Ascending aorta (tissue), 2 donors: Measurements from ENCODE around the gene NFASC. TPM values are rescaled to one million over a fixed set of nuclear protein-coding genes. Genes with fewer than 3 reads are reported as not detected.

Source experiments
- DNase-seq, 2 donors: peaks; one replicate each; pipeline ENCODE4 v3.0.0-alpha.2; 2019; ENCODE audit warnings: low spot score in 2 of 2
- H3K27ac ChIP-seq, 2 donors: fragments of 200-600 bp; sonication (generic); one replicate each; pipeline ENCODE4 v1.5.1; 2016 to 2017; ENCODE audit warnings: mild to moderate bottlenecking in 1 of 2
- H3K27me3 ChIP-seq: fragments of 200-600 bp; sonication (generic); one replicate; pipeline ENCODE4 v1.5.1; 2017
- H3K36me3 ChIP-seq, 2 donors: fragments of 200-600 bp; sonication (generic); one replicate each; pipeline ENCODE4 v1.5.1; 2016
- H3K4me1 ChIP-seq, 2 donors: fragments of 200-600 bp; sonication (generic); one replicate each; pipeline ENCODE4 v1.5.1; 2016 to 2017; ENCODE audit warnings: mild to moderate bottlenecking in 1 of 2
- H3K4me3 ChIP-seq, 2 donors: fragments of 200-600 bp; sonication (generic); one replicate each; pipeline ENCODE4 v1.5.1; 2016 to 2017; ENCODE audit warnings: mild to moderate bottlenecking in 1 of 2
- H3K9me3 ChIP-seq, 2 donors: fragments of 200-600 bp; sonication (generic); one replicate each; pipeline ENCODE4 v1.5.1; 2016
- CTCF ChIP-seq, 3 experiments: fragments of 200-600 bp in 2 of 3; fragments of 450-650 bp in 1 of 3; sonication (generic) in 2 of 3; IDR thresholded peaks; one replicate each; pipeline ENCODE4 v1.5.1; 2016 to 2019; ENCODE audit warnings: antibody characterized with exemption in 3 of 3, mild to moderate bottlenecking in 1 of 3, moderate library complexity in 1 of 3
- intact Hi-C: fragments of 100-400 bp; cut with DNase I; formaldehyde crosslinking; loops from one replicate; pipeline ENCODE4 v1.15.1; 2023
- total RNA-seq: library from RNA; depleted of rRNA; stranded (reverse); fragments of >200 nt; gene quantifications from one replicate; pipeline ENCODE4 v1.1.0, GENCODE V29; 2016

NFASC gene
- total RNA-seq, 1 donor from 2014 or later, result 44.0 TPM

GRCh38 chr1:205016075-205016474 is 145.4 kb downstream of the NFASC start:
- TF ChIP-seq CTCF (IDR thresholded peaks at IDR 0.05), result no peak
- intact Hi-C loops, result no loop called here
- Histone ChIP-seq H3K36me3 (no peaks in the 10 kb centered on the region), H3K9me3 (no peaks in the 10 kb centered on the region), H3K4me3 (no peak overlapping the region), H3K4me1 (no peaks in the 10 kb centered on the region), H3K27ac (no peak overlapping the region), H3K27me3 (no peaks in the 10 kb centered on the region)
- DNase-seq, result no peak

GRCh38 chr1:205016584-205016983 is 145.9 kb downstream of the NFASC start:
- TF ChIP-seq CTCF (IDR thresholded peaks at IDR 0.05), result no peak
- Histone ChIP-seq H3K4me3 (no peak overlapping the region), H3K27ac (no peak overlapping the region), H3K27me3 (no peaks in the 10 kb centered on the region), H3K36me3 (no peaks in the 10 kb centered on the region), H3K4me1 (no peaks in the 10 kb centered on the region), H3K9me3 (no peaks in the 10 kb centered on the region)
- no peak for DNase-seq
- intact Hi-C loops, result no loop called here

GRCh38 chr1:205017001-205017400 is 146.3 kb downstream of the NFASC start:
- intact Hi-C loops, result no loop called here
- no peak for TF ChIP-seq CTCF (IDR thresholded peaks at IDR 0.05)
- H3K36me3 ChIP-seq, result no peaks in the 10 kb centered on the region

GRCh38 chr1:205017766-205018165 is 147.1 kb downstream of the NFASC start:
- no peaks in the 10 kb centered on the region for H3K9me3 ChIP-seq
- no peak overlapping the region for H3K27ac ChIP-seq
- H3K36me3 ChIP-seq, result no peaks in the 10 kb centered on the region
- intact Hi-C loops, result no loop called here
- TF ChIP-seq CTCF (IDR thresholded peaks at IDR 0.05), result no peak
- H3K4me3 ChIP-seq, result no peak overlapping the region
- DNase-seq, result no peak
- H3K4me1 ChIP-seq, result no peaks in the 10 kb centered on the region
- no peaks in the 10 kb centered on the region for H3K27me3 ChIP-seq

More at GRCh38 chr1:205017001-205017400, 146.3 kb downstream of the NFASC start:
- H3K27me3 ChIP-seq, result no peaks in the 10 kb centered on the region
- H3K9me3 ChIP-seq, result no peaks in the 10 kb centered on the region
- DNase-seq, result no peak
- H3K4me1 ChIP-seq, result no peaks in the 10 kb centered on the region
- no peak overlapping the region for H3K4me3 ChIP-seq
- no peak overlapping the region for H3K27ac ChIP-seq

GRCh38 chr1:205018381-205018780 is 147.7 kb downstream of the NFASC start:
- no peak overlapping the region for H3K27ac ChIP-seq
- H3K9me3 ChIP-seq, result no peaks in the 10 kb centered on the region
- DNase-seq, result no peak
- TF ChIP-seq CTCF (IDR thresholded peaks at IDR 0.05), result no peak
- no peak overlapping the region for H3K4me3 ChIP-seq
- H3K4me1 ChIP-seq, result no peaks in the 10 kb centered on the region
- H3K27me3 ChIP-seq, result no peaks in the 10 kb centered on the region
- intact Hi-C loops, result no loop called here
- no peaks in the 10 kb centered on the region for H3K36me3 ChIP-seq

GRCh38 chr1:205020466-205020865 is 149.8 kb downstream of the NFASC start:
- no peak for TF ChIP-seq CTCF (IDR thresholded peaks at IDR 0.05)
- Histone ChIP-seq H3K4me1 (no peaks in the 10 kb centered on the region), H3K27ac (no peak overlapping the region), H3K4me3 (no peak overlapping the region), H3K9me3 (no peaks in the 10 kb centered on the region), H3K27me3 (no peaks in the 10 kb centered on the region), H3K36me3 (no peaks in the 10 kb centered on the region)
- intact Hi-C loops, result no loop called here
- no peak for DNase-seq
